LNCAP (cell line): ENCODE results near the gene GALNT10.

ENCODE experiments used
- CTCF ChIP-seq: fragments of 450-650 bp; IDR thresholded peaks from 2 replicates; pipeline ENCODE4 v1.5.1; 2017; ENCODE audit warnings: mild to moderate bottlenecking

GALNT10 gene

DNA sequence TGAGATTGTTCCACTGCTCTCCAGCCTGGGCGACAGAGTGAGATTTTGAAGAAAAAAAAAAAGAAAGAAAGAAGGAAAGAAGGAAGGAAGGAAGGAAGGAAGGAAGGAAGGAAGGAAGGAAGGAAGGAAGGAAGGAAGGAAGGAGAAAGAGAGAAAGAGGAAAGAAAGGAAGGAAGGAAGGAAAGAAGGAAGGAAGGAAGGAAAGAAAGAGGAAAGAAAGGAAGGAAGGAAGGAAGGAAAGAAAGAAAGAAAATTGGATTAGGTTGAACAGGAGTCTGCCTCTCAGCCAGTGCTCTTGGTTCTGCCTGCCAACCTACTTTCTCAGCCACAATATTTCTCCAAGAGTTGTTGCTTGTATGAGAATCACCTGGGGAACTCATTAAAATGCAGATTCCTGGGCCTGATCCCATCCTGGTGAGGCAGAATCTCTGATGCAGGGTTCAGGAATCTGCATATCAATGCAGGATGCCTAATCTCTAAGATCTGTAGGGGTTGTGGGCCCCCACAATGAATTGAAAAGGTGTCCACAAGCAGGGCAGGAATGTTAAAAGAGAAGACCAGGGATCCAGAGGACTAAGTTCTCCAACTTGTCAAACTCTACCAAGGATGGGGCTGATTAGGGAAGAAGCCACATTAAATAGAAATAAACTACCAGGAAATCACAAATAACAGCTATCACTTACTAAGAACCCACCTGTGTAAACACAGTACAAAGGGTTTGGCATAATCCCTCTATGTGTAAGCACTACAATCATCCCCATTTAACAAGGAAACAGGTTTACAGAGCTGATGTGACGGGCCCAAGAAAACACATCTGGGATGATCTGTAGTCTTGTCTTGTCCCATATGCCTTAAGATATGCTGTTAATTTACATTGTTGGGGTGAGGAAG, 23.4 kb upstream of the GALNT10 start:
- no peak for TF ChIP-seq CTCF

DNA sequence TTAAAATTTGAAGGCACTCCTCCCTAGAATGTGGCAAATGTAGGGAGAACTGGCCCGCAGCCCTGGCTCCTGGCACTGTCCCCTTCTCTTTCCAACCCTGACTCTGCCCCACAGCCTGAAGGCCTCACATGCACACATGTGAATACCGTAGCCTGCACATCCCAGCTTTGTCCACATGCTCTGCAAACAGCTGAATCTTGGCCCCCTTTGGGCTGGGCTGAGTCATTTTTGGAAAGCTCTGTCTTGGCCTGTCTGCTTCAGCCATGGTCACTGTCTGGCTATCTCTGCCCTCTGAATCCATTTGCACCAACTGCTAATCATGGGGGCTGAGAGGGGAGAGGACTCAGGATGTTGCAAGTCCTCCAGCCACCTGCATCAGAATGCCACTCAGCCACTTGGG, 22.1 kb upstream of the GALNT10 start:
- TF ChIP-seq CTCF: no peak

DNA sequence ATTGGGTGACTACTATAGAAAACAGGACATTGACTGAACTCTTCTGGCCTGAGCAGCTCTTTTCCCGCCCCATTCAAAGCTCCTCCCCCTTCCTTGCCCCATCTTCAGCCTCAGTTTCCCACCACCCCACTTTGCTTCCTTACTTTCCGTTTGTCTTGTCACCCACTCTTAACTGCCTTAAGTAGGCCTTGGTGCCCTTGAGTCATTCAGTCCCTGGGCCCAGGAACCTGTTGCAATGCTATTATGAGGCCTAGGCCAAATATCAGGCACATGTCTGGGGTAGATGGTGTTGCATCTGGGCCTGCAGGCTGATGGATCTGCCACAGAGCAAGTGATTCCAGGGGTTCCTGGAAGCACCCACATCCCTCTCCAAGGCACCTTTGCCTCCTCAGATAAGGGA, 17.7 kb upstream of the GALNT10 start:
- no peak for TF ChIP-seq CTCF

- no peak for TF ChIP-seq CTCF
Observed at GRCh38 chr5:154174091-154174490, 16.4 kb upstream of the GALNT10 start.

DNA sequence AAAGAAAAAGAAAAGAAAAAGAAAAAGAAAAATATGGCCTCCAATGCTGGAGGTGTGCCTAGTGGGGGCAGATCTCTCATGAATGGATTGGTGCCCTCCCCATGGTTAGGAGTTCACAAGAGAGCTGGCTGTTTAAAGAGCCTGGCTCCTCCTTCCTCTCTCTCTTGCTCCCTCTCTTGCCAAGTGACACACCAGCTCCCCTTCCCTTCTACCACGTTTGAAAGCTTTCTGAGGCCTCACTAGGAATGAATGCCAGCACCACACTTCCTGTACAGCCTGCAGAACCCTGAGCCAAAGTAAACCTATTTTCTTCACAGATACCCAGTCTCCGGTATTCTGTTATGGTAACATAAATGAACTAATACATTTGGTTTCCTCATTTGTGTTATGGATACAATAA, 14.4 kb upstream of the GALNT10 start:
- TF ChIP-seq CTCF: no peak

DNA sequence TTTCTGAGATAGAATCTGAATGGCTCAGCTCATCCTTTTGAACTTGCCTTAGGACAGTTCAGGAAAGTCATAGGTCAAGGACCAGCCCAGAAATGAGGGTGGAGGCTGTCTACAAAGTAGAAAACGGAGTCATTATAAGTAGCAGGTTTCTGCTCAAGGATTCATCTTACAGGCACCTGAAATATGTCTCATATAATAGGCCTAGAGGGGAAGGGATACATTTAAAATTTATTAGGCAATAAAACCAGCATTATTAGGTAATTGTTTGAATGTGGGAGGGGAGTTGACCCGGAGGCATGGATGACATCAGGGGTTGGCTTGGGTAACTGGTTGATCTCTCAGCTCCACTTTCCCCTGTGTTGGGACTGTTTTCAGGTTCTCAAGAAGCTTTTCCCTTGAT, 11.9 kb upstream of the GALNT10 start:
- no peak for TF ChIP-seq CTCF

DNA sequence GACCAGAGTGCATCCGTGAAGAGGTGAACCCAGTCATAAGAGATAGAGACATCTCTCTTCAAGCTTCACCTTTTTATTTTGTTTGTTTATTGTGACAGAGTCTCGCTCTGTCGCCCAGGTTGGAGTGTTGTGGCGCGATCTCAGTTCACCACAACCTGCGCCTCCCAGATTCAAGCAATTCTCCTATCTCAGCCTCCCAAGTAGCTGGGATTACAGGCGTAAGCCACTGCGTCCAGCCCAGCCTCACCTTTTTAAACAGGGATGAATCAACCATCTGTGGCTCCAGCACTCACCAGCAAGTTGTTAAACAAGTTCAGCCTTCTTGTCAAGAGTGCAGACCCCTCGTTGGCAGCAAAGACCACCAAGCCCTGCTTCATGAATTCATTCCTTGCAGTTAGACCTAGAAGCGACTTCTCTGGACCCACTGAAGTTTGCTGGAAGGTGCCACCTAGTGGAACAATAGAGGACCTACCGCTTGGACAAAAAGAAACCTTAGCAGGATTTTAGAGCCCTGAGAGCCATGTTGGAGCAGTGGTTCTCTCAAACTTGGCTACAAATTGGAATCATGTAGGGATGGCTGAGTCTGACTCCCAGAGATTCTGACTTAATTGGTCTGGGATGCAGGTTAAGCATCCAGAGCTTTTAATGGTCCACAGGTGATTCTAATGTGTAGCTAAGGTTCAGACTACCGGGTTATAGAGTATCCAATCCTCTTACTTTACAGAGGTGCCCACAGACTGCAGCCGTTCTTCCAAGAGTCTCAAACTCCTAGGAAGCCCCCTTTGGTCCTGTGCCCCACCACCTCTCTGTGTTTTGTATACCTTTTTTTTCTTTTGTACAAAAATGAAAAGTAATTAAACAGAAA, 10.5 kb upstream of the GALNT10 start:
- TF ChIP-seq CTCF: peak; percentile 76
